GM18858 (cell line): ENCODE measurements around the gene FUT3.
"Not testable (repeated sequence)": the region's sequence is repeated elsewhere in the genome, so short reads cannot be mapped to it uniquely, and the experiment has no call there.

Experiments
- ATAC-seq: cut with Tn5 transposase; IDR thresholded peaks from one replicate; pipeline ENCODE4 v1.9.1; 2021; ENCODE audit not compliant: unreplicated experiment

The FUT3 gene

DNA sequence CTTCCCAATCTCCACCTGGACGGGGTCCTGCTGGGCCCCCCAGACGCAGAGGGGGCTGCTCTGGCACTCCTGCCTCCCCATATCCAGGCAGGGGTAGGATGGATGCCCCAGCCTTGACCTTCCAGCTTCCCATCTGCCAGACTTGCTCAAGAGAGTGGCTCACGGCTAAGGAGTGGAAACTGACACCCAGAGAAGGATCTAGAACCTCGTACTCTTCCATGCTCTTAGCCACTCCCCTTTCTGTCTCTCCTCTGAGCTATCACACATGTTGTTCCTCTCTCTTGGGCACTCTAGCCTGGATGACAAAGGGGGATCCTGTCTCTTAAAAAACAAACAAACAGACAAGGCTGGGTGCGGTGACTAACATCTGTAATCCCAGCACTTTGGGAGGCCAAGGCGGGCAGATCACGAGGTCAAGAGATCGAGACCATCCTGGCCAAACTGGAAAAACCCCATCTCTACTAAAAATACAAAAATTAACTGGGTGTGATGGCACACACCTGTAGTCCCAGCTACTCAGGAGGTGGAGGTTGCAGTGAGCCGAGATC is 31.2 kb upstream of the FUT3 start:
- ATAC-seq, result no peak

DNA sequence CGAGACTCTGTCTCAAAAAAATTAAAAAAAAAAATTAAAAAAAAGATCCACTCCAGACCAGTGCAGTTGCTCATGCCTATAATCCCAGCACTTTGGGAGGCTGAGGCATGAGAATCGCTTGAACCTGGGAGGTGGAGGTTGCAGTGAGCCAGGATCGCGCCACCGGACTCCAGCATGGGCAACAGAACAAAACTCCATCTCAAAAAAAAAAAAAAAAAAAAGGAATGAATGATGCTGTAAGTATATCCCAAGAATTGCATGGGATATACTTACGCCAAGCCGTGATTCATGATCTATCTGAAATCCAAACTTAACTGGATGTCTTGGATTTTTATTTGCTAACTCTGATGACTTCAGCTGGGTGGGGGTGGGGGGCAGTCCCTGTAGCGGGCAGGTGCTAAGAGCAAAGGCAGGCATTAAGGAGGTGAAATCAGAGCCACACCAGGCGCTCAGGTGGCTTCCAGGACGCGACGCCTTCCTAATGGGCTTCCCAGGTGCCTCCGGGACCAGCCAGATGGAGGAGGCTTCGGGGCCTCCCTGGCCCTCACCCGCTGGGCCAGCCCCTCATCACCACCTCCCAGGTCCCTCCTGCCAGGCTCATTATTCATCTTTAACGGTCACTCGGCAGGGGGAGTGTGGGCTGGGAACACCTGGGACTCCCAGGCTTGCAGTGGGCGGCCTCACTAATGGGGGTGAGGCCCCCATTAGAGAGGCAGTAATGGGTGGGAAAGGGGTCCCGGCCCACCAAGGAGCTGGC is 30.5 kb upstream of the FUT3 start:
- no peak for ATAC-seq

DNA sequence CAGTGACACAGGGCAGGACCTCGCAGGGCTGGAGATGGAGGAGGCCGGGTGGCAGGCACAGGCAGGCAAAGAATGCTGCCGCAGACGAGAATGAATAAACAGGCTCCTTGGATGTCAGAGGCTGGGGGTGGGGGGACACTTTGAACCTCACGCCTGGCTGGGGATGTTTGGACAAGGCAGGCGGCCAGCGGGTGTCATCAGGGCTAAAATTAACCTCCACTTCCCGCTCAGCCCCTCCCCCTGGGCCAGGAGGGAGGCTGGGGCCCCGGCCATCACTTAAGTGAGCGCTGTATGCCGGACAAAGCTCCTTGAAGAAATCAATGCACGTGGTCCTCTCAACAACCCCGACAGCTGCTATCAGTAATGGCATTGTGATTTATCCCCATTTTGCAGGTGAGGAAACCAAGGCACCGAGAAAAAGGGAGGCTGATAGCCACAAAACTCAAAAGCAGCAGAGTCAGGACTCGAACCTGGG is 29.4 kb upstream of the FUT3 start:
- no peak for ATAC-seq

DNA sequence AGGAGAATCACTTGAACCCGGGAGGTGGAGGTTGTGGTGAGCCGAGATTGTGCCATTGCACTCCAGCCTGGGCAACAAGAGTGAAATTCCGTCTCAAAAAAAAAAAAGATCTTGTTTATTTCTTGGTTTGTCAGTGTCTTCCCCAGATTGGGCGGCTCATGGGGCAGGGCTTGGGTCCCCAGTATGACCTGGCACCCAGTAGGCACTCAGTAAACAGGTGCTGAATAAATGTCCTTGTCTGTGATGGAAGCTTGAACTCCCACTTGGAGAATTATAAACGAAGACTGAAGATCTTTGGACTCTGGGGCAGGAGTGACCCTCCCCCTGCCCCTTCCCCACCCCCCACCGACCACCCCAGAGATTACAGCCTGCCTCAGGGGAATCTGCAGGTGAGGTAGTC is 28.9 kb upstream of the FUT3 start:
- no peak for ATAC-seq

DNA sequence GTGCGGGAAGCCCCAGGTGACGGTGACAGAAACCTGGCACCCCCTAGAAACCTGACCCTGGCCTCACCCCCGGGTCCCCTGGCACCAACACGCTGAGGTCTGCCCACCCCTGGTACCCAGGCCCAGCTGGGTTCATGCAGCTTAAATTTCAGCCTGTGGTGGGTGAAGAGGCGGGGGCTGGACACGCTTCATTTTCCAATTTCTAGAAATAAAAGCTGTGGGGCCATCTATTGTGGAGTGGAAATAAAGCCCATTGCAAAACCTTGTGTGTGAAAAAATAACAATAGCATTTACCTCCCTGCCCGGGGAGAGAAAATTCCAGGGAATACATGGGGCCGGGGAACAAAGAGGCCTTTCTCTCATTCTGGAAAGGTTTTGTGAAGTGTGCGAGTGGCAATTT is 26.6 kb upstream of the FUT3 start:
- ATAC-seq, result no peak

DNA sequence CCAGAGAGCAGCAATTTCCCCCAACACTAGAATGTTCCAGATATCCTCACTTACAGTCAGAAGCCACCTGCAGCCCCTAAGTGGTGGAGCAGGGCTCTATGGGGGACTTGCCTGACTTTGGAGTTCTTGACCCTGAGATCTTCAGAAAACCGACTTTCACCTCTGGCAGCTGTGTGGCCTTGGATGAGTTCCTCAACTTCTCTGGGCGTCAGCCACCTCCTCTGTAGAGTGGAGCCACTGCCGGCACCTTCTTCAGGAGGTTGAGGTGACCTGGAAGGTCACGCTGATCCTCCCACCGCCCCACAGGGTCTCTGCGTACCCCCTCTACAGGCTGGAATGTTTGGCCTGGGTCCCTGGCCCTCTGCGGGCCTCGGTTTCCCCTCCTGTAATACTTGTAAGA is 26.2 kb upstream of the FUT3 start:
- ATAC-seq, result no peak

DNA sequence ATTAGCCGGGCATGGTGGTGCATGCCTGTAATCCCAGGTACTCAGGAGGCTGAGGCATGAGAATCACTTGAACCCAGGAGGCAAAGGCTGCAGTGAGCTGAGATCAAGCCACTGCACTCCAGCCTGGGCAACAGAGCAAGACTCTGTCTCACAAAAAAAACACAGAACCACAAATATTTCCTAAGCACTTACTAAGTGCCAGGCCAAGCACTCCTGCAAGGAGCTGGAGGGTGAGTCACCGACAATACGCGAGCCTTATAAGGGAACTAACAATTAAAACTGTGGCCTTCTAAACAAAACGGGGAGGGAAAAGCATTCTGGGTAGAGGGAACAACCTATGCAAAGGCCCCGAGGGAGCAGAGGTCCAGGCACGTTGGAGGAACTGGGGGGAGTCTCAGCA is 23.2 kb upstream of the FUT3 start:
- ATAC-seq, result not testable (repeated sequence)

DNA sequence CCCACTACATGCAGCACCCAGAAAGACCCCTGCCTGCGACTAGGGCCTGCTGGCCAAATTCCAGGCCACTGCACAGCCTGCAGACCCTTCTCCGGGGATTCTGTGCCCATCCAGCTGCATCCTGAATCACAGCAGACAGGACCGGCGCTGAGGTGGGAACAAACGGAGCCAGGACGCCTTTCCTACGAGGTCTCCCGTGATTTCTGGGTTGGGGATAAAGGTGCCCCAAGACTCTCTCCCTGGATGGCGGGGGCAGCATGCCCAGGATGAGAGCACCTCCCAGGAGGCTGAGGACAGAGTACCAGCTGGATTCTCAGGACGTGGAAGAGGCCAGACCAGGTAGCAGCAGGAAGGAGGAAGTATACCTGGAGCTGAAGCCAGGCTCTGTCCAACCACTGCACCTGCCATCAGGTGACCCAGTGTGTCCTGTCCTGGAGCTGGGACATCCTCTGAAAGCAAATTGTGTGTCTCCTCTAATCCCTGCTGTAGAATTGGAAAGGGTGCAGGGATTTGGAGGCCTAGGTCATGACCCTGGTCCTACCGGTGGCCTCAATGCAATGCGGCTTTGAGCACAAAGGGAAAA is 22.5 kb upstream of the FUT3 start:
- ATAC-seq, result no peak

DNA sequence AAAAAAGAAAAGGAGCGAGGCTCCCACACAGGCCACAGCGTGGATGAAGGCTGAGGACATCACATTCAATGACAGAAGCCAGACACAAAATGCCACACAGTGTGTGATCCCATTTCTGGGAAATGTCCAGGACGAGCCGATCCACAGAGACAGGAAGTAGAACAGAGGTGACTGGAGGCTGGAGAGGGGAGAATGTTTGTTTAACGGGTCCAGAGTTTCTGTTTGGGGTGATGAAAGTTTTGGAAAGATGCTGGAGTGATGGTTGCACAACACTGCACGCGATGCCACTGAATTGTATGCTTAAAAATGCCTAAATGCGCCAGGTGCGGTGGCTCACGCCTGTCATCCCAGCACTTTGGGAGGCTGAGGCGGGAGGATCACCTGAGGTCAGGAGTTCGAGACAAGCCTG is 19.7 kb upstream of the FUT3 start:
- no peak for ATAC-seq

DNA sequence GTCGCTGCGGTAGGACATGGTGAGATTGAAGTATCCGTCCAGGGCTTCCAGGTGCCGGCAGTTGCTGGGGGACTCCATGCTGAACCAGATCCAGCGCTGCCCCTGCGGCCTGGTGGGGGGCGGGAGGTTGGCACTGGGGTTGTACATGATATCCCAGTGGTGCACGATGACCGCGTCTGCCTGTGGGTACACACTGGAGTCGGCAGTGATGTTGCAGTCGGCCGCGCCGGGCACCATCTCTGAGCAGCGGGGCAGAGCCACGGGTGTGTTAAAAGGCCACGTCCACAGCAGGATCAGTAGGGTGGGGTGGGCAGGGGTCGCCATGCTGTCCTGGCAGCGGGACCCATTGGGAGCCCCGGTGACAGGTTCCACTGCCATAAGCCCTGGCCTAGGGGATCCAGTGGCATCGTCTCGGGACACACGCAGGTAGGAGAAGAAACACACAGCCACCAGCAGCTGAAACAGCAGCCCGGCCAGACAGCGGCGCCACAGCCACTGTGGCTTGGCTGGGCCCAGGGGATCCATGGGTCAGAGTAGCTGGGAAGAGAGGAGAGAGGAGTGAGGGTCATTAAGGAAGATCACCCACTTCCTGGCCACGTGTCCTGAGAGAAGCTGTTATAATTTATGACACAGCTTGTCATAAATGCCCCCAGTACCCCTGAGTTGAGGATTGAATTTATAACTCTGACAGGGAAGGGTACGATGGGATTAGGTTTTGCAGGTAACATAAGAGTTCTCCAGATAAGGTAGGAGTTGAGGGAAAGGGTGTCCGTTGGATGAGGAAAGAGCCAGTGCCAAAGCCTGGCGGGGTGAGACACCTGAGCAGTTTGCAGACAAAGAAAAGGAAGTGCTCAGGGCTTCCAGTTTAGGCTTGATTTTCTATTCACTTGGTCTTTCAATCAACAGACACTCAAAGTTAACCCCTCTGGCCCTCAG is 16.2 kb upstream of the FUT3 start:
- ATAC-seq, result no peak

DNA sequence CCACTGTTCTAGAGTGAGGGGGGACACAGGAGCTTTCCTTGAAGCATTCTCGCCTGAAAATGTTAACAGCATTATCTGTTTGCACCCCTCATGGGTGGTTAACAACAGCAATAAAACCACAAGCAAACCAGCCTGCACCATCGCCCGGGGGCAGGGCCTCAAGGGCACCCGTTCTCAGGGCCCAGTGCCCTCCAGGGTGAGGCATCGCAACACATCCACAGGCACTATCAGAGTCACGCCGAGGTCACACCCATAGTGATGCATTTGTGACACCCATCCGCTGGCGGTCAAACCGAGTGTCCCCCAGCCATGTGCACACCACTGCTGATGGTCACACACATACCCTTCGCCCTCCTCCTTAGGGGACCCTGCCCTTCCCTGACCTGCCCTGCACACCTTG is 14.5 kb upstream of the FUT3 start:
- ATAC-seq, result no peak

DNA sequence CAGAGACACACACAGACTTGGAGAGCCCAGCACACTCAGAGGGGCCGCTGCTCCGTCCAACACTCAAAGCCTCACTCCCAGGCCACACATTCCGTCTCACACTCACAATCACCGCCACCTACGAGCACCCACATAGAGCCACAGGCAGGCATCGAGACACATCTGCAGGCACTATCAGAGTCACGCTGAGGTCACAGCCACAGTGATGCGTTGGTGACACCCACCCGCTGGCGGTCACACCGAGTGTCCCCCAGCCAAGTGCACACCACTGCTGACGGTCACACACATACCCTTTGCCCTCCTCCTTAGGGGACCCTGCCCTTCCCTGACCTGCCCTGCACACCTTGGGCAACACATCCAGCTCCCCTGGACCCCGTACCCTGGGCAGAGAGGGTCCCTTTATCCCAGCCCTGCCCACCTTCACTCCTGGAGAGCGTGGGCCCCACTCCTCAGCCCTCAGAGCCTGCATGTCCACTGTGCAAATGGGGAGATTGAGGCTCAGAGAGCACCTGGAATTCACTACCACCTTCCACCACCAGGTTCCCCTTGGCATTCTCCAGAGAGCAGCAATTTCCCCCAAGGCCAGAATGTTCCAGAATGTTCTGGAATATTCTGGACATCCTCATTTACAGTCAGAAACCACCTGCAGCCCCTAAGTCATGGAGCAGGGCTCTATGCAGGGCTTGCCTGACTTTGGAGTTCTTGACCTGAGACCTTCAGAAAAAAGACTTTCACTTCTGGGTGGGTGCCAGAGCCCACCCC is 13.7 kb upstream of the FUT3 start:
- ATAC-seq, result no peak

DNA sequence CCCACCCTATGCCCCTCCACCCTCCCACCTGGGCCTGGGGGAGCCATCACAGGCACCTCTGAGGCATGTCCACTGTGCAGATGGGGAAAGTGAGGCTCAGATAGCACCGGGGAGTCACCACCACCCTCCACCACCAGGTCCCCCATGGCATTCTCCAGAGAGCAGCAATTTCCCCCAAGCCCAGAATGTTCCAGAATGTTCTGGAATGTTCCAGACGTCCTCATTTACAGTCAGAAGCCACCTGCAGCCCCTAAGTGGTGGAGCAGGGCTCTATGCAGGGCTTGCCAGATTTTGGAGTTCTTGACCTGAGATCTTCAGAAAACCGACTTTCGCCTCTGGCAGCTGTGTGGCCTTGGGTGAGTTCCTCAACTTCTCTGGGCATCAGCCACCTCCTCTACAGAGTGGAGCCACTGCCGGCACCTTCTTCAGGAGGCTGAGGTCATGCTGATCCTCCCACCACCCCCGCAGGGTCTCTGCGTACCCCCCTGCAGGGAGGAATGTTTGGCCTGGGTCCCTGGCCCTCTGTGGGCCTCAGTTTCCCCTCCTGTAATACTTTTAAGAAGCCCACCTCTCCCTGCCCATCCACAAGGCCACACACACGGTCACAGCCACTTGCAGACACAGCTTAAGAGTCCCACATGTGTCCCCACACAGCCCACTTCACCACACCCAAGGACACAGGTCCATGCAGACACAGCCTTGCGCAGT is 12.9 kb upstream of the FUT3 start:
- ATAC-seq, result no peak

DNA sequence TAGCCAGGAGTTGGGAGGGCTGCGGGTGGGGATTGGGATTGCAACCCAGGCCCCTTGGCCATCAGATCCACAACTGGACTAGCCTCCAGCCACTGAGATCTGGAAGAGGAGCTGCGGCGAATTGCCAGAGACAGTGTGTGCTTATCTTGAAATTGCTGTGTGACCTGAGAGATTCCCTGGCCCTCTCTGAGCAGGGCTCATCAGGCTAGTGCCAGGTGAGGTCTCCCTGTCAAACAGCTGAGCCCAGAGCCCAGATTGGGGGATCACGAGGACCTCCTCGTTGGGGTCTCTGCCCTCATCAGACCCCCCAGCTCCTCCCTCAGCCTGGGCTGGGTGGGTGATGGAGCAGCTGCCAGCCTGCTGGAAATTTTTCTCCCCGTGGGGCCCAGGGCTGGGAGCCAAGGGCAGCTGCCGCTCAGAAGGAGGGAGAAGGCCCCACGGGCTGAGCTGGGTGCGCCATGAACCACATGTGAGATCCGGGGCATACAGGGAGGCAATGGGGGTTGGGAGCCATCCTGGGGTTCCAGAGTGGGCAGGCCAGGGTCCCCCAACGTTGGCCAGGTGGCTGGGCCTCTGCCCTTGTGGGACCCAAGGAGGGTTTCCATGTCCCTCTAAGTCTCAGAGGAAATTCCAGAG is 11.9 kb upstream of the FUT3 start:
- no peak for ATAC-seq

DNA sequence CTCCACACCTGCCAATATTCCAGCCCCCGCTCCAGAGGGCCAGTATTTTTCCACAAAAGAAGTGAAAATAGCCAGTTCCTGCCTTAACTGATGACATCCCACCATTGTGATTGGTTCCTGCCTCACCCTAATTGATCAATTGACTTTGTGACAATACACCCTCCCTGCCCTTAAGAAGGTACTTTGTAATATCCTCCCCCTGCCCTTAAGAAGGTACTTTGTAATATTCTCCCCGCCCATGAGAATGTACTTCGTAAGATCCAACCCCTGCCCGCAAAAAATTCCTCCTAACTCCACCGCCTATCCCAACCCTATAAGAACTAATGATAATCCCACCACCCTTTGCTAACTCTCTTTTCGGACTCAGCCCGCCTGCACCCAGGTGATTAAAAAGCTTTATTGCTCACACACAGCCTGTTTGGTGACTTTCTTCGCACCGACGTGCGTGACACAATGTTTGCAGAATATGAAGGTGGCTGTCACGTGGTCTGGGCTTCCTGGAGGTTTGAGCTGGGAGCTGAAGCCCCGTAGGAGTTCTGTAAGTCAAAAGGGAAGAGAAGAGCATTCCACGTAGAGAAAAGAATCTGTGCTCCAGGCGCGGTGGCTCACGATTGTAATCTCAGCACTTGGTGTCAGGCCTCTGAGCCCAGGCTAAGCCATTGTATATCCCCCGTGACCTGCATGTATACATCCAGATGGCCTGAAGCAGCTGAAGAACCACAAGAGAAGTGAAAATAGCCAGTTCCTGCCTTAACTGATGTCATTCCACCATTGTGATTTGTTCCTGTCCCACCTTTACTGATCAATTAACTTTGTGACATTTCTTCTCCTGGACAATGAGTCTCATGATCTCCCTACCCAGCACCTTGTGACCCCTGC is 6.2 kb upstream of the FUT3 start:
- ATAC-seq, result no peak

DNA sequence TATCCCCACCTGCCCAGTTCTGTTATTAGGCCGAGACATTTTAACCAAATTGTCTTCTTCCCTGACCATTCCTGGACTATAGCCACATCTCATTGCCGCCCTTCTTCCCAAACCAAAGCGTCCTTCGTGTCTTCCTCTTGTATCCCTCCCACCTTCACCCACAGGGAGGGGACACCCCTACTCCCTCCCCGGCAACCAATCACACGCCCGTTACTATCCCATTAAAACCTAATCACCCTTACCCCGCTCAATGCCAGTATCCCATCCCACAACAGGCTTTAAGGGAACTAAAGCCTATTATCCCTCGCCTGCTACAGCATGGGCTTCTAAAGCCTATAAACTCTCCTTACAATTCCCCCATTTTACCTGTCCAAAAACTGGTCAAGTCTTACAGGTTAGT is 3.9 kb upstream of the FUT3 start:
- not testable (repeated sequence) for ATAC-seq

DNA sequence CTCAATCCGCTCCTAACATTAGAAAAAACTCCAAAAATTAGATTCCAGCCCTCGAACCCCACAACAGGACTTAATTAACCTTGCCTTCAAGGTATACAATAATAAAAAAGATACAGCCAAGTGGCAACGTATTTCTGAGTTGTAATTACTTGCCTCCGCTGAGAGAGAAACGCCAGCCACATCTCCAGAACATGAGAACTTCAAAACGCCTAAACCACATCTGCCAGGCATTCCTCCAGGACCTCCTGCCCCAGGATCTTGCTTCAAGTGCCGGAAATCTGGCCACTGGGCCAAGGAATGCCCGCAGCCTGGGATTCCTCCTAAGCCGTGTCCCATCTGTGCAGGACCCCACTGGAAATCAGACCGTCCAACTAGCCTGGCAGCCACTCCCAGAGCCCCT is 2.9 kb upstream of the FUT3 start:
- ATAC-seq, result not testable (repeated sequence)

DNA sequence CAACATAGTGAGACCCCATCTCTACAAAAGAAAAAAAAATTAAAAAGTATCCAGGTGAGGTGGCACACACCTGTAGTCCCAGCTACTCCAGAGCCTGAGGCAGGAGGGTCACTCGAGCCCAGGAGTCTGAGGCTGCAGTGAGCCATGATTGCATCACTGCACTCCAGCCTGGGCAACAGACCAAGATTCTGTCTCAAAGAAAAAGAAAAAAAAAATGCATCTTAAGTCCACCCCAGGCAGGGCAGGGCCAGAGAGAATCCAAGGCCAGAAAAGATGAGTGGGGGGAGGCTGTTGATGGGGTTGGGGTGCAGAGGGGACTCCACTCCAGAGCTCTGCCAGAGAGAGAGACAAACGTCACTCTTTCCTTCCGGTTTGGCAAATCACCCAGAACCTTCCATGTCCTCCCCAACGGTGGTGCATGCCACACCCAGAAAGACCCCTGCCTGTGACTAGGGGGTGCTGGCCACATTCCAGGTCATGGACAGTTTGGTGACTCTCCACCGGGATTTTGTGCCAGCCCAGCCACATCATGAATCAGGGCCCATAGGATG is 431 bp downstream of the FUT3 start:
- ATAC-seq, result no peak
